SU-DHL-6 (cell line): ENCODE results near the gene C10orf71.

Source experiments
- CTCF ChIP-seq: fragments of 200-600 bp; sonication (generic); IDR thresholded peaks from one replicate; pipeline ENCODE4 v1.5.1; 2017; ENCODE audit warnings: antibody characterized with exemption, mild to moderate bottlenecking, low read length, moderate library complexity; ENCODE audit not compliant: insufficient read depth, poor library complexity, severe bottlenecking
- EZH2phosphoT487 ChIP-seq: fragments of 200-600 bp; sonication (generic), shearing (Covaris generic); conservative IDR thresholded peaks from 2 replicates; pipeline ENCODE4 v1.6.1; 2018; ENCODE audit warnings: mild to moderate bottlenecking, antibody characterized with exemption, low read length, moderate library complexity, mixed read lengths

- no peak for TF ChIP-seq CTCF
- no peak for TF ChIP-seq EZH2phosphoT487
Measured at GRCh38 chr10:49287689-49288340, 11.2 kb upstream of the C10orf71 start.
